Transverse colon (tissue), 4 donors: ENCODE results near the gene PHRF1. TPM values are rescaled to one million over a fixed set of nuclear protein-coding genes. Genes with fewer than 3 reads are reported as not detected.

Experiments used
- DNase-seq: peaks from one replicate; pipeline ENCODE4 v3.0.0-alpha.2; 2019
- H3K27ac ChIP-seq, 4 donors: fragments of 200-600 bp; sonication (generic); 2 replicates each; pipeline ENCODE4 v1.5.1; 2016 to 2018; ENCODE audit warnings: inconsistent platforms in 4 of 4
- H3K27me3 ChIP-seq: fragments of 200-600 bp; sonication (generic); 2 replicates; pipeline ENCODE4 v1.5.1; 2017; ENCODE audit warnings: inconsistent platforms
- H3K36me3 ChIP-seq, 4 donors: fragments of 200-600 bp; sonication (generic); 2 replicates each; pipeline ENCODE4 v1.5.1; 2017 to 2019; ENCODE audit warnings: inconsistent platforms in 4 of 4
- H3K4me1 ChIP-seq, 4 donors: fragments of 200-600 bp; sonication (generic); 2 replicates each; pipeline ENCODE4 v1.5.1; 2017 to 2020; ENCODE audit warnings: inconsistent platforms in 4 of 4
- H3K4me3 ChIP-seq, 4 donors: fragments of 200-600 bp; sonication (generic); 1 replicate in 1 of 4; 2 replicates in 3 of 4; pipeline versions ENCODE4 v1.5.1 to v1.6.1; 2017 to 2019; ENCODE audit warnings: inconsistent platforms in 4 of 4
- H3K9me3 ChIP-seq, 2 donors: fragments of 200-600 bp; sonication (generic); 2 replicates each; pipeline ENCODE4 v1.5.1; 2017 to 2019; ENCODE audit warnings: inconsistent platforms in 2 of 2
- EP300 ChIP-seq: sonication (generic); formaldehyde crosslinking; IDR thresholded peaks from one replicate; pipeline ENCODE4 v1.6.1; 2017; ENCODE audit warnings: antibody characterized with exemption, low read depth
- POLR2A ChIP-seq: fragments of 450-650 bp; IDR thresholded peaks from one replicate; pipeline ENCODE4 v1.6.1; 2016; ENCODE audit warnings: antibody characterized with exemption, mild to moderate bottlenecking, moderate library complexity
- POLR2AphosphoS5 ChIP-seq, 3 donors: sonication (generic); formaldehyde crosslinking; IDR thresholded peaks; one replicate each; pipeline ENCODE4 v1.6.1; 2016; ENCODE audit warnings: antibody characterized with exemption in 3 of 3
- WGBS, 2 donors: methylation state at CpG; one replicate each; pipeline ENCODE4 v1.1.5; 2018; ENCODE audit warnings: low coverage in 1 of 2; 5-methylcytosine and 5-hydroxymethylcytosine counted together
- in situ Hi-C, 4 donors: fragments of 200-750 bp; cut with MboI; loops; one replicate each; pipeline versions ENCODE4 v1.15.0 to v1.15.1; 2017; ENCODE audit warnings: low sequenced_read_pairs in 3 of 4, low pct_ligation_motif_present in 1 of 4, low pct_unique_long_range_greater_than_20kb in 1 of 4
- intact Hi-C: fragments of 100-400 bp; cut with DNase I; formaldehyde crosslinking; loops from one replicate; pipeline ENCODE4 v1.15.1; 2023; ENCODE audit warnings: low total_unique reads
- total RNA-seq, 4 donors: library from RNA; depleted of rRNA; stranded (reverse); fragments of >200 nt; gene quantifications; one replicate each; pipeline ENCODE4 v1.1.0, GENCODE V29; 2016
- TF ChIP-seq, protein P1 (sequence below), 5 experiments: fragments of 200-600 bp in 3 of 5; fragments of 450-650 bp in 2 of 5; sonication (generic) in 3 of 5; IDR thresholded peaks; 1 replicate in 2 of 5; 2 replicates in 3 of 5; pipeline ENCODE4 v1.5.1; 2016 to 2017; ENCODE audit warnings: antibody characterized with exemption in 5 of 5, inconsistent platforms in 3 of 5, mild to moderate bottlenecking in 2 of 5, moderate library complexity in 1 of 5

Gene PHRF1
- total RNA-seq, 4 donors from 2014 or later, result 28.4 to 60.6 (median 43.2) TPM

GRCh38 chr11:614623-615503 is 38.6 kb downstream of the PHRF1 start:
- intact Hi-C loops (no loop called here), in situ Hi-C loops (no loop called here)
- Histone ChIP-seq H3K27ac (peak overlapping the region; percentile 92 to 99 (median 96)), H3K4me1 (peaks cover 20 to 48% (median 37%) of the 10 kb centered on the region in 4 donors), H3K36me3 (peaks cover 0 to 16% (median 8%) of the 10 kb centered on the region in 4 donors), H3K9me3 (no peaks in the 10 kb centered on the region), H3K27me3 (no peaks in the 10 kb centered on the region), H3K4me3 (peak overlapping the region; percentile 51 to 82 (median 72))
- DNase-seq, result peak; percentile 61
- WGBS, 2 donors, result 44% methylated on average over 54 of the region's 68 CpGs; no CpG with 5 or more reads in 1 of the 2 donors
- no peak for TF ChIP-seq POLR2AphosphoS5 (IDR thresholded peaks at IDR 0.05)
- TF ChIP-seq, protein P1, sequence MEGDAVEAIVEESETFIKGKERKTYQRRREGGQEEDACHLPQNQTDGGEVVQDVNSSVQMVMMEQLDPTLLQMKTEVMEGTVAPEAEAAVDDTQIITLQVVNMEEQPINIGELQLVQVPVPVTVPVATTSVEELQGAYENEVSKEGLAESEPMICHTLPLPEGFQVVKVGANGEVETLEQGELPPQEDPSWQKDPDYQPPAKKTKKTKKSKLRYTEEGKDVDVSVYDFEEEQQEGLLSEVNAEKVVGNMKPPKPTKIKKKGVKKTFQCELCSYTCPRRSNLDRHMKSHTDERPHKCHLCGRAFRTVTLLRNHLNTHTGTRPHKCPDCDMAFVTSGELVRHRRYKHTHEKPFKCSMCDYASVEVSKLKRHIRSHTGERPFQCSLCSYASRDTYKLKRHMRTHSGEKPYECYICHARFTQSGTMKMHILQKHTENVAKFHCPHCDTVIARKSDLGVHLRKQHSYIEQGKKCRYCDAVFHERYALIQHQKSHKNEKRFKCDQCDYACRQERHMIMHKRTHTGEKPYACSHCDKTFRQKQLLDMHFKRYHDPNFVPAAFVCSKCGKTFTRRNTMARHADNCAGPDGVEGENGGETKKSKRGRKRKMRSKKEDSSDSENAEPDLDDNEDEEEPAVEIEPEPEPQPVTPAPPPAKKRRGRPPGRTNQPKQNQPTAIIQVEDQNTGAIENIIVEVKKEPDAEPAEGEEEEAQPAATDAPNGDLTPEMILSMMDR (IDR thresholded peaks at IDR 0.05), result no peak
- TF ChIP-seq EP300, result no peak
- TF ChIP-seq POLR2A, result no peak

DNA sequence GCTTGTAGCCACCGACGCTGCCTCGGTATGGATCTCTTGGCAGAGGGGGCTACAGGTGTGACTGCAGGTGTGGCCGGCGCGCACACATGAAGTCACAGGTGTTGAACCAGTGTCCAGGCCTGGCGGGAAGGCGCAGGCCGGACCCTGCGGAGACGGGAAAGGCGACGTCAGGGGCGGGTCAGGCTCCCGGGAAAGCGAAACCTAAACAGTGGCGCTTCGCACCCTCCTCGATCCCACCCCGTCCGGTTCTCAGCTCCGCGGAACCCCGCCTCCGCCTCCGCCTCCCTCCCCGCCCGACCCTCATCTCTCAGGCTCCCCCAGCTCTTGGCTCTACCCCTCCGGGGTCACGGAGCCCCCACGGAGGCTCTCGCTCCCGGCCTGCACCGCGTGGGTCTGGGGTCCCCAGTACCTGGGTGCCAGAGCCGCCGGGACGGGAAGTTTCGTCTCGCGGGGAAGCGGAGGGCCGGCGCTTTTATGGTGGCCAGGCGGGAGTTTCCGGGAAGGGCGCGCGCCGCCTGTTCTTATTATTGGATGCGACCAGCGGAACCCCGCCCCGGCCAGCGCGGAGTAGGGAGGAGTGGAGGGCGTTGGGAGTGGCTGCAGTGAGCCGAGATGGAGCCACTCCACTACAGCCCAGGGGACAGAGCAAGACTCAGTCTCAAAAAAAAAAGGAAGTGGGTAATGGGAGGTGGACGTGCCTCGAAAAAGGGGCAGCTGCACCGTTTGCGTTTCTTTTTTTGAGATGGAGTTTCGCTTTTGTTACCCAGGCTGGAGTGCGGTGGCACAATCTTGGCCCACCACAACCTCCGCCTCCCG is 39.4 kb downstream of the PHRF1 start, which contains the start of gene IRF7:
Gene IRF7 (minus strand): TSS at position 447 of the 816 bp plus-strand sequence. CDS start 586 bp downstream, outside the sequence.
- no peaks in the 10 kb centered on the region for H3K27me3 ChIP-seq
- H3K27ac ChIP-seq, result peak within 1 kb of the TSS; percentile 92 to 99 (median 96)
- 4 to 17% methylated on average over 9 to 57 of the region's 66 CpGs for WGBS, 2 donors
- no peaks in the 10 kb centered on the region for H3K9me3 ChIP-seq
- H3K4me1 ChIP-seq, result peaks cover 20 to 48% (median 37%) of the 10 kb centered on the region in 4 donors
- peaks cover 0 to 9% (median 5%) of the 10 kb centered on the region in 4 donors for H3K36me3 ChIP-seq
- peak; percentile 98 for DNase-seq
- intact Hi-C loops (no loop called here), in situ Hi-C loops (no loop called here)
- TF ChIP-seq POLR2A (peak; percentile 93), EP300 (no peak), POLR2AphosphoS5 (IDR thresholded peaks at IDR 0.05) (peak; percentile 74 to 93 (median 85))
- H3K4me3 ChIP-seq, result peak within 1 kb of the TSS; percentile 51 to 82 (median 72)

DNA sequence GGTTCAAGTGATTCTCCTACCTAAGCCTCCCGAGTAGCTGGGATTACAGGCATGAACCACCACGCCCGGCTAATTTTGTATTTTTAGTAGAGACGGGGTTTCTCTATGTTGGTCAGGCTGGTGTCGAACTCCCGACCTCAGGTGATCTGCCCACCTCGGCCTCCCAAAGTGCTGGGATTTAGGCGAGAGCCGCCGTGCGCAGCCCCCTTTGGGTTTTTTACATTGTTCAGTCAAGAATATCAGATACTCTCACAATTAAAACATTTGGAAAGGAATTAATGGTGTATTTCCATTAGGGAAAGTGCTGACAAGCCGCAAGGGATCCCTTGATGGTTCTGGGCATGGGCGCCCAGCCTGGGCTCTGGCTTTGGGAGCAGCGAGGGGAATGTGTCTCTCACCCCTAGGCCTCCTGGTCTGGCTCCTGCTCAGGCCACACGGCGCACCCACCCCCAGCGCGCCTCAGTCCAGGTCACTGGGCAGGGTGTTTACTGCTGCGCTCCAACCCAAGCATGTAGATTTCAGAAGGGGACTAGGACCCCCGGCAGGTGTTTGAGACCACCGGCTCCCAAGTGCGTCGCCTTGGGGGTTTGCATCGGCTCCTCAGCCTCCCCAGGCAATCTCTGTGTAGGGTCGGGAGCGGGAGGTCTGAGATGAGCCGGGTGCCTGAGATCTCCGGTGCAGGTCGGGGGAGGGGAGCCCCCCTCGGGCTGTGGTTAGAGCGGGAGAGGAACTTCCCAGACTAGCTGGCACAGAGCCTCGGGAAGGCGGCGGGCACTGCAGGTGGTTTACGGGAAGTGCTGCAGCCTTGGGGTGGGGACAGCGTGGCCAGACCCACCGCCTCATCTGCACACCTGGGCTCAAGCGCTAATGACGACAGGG is 40.3 kb downstream of the PHRF1 start:
- peaks cover 20 to 46% (median 36%) of the 10 kb centered on the region in 4 donors for H3K4me1 ChIP-seq
- no peaks in the 10 kb centered on the region for H3K9me3 ChIP-seq
- H3K27me3 ChIP-seq, result no peaks in the 10 kb centered on the region
- peak overlapping the region in 3 of 4 donors; percentile 51 to 78 (median 67) for H3K4me3 ChIP-seq
- WGBS, 2 donors, result 60 to 77% methylated on average over 1 to 37 of the region's 39 CpGs
- intact Hi-C loops, result no loop called here
- peak overlapping the region; percentile 92 to 99 (median 96) for H3K27ac ChIP-seq
- H3K36me3 ChIP-seq, result peaks cover 0 to under 1% (median under 1%) of the 10 kb centered on the region in 4 donors
- TF ChIP-seq POLR2AphosphoS5 (IDR thresholded peaks at IDR 0.05) (peak in 1 of 3 donors; percentile 0), EP300 (no peak)
- DNase-seq, result no peak
- in situ Hi-C loops, result no loop called here

GRCh38 chr11:617199-617911 is 41.1 kb downstream of the PHRF1 start:
- no peaks in the 10 kb centered on the region for H3K9me3 ChIP-seq
- no peaks in the 10 kb centered on the region for H3K27me3 ChIP-seq
- H3K36me3 ChIP-seq, result no peaks in the 10 kb centered on the region
- no peak for DNase-seq
- TF ChIP-seq EP300, result no peak
- TF ChIP-seq POLR2AphosphoS5 (IDR thresholded peaks at IDR 0.05), result no peak
- TF ChIP-seq, protein P1 (IDR thresholded peaks at IDR 0.05), result no peak
- TF ChIP-seq POLR2A, result no peak
- in situ Hi-C loops, result no loop called here
- peaks cover 20 to 38% (median 34%) of the 10 kb centered on the region in 4 donors for H3K4me1 ChIP-seq
- intact Hi-C loops, result no loop called here
- no peak overlapping the region for H3K4me3 ChIP-seq
- no peak overlapping the region for H3K27ac ChIP-seq
- 83 to 95% methylated on average over 3 to 56 of the region's 57 CpGs for WGBS, 2 donors
